ENCODE measurements around the gene RIPOR3.

- TF ChIP-seq POLR2A (IDR thresholded peaks at IDR 0.05) (no peak), CTCF (IDR thresholded peaks at IDR 0.05) (no peak)
These were observed 38.5 kb downstream of the RIPOR3 start for GRCh38 chr20:50652702-50653294.
